Prostate gland (tissue), 2 donors: Measurements from ENCODE around the gene RPUSD1.

ENCODE experiments used
- POLR2A ChIP-seq: fragments of 450-650 bp; IDR thresholded peaks from one replicate; pipeline ENCODE4 v1.6.1; 2016; ENCODE audit warnings: antibody characterized with exemption, mild to moderate bottlenecking
- POLR2AphosphoS5 ChIP-seq: sonication (generic); formaldehyde crosslinking; IDR thresholded peaks from one replicate; pipeline ENCODE4 v1.6.1; 2017; ENCODE audit warnings: antibody characterized with exemption
- TF ChIP-seq, protein P1 (sequence below), 4 experiments: fragments of 200-600 bp in 2 of 4; fragments of 450-650 bp in 2 of 4; sonication (generic) in 2 of 4; IDR thresholded peaks; 1 replicate in 3 of 4; 2 replicates in 1 of 4; pipeline ENCODE4 v1.5.1; 2016 to 2019; ENCODE audit warnings: antibody characterized with exemption in 4 of 4, mild to moderate bottlenecking in 2 of 4, moderate library complexity in 2 of 4

DNA sequence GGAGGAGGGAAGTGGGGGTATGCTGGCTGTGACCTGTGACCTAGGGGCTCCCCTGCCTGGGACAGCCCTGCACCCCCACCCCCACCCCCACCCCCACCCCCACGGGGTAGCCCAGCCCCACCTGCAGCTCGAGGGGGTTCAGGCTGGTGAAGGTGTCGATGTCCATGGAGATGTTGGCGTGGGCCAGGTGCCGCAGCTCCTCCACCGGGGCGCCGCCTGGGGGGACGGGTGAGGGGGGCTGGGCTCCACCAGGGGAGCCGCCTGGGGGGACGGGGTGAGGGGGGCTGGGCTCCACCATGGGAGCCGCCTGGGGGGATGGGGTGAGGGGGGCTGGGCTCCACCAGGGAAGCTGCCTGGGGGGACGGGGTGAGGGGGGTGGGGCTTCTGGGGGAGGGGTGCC is 17.8 kb downstream of the RPUSD1 start:
- TF ChIP-seq, protein P1, sequence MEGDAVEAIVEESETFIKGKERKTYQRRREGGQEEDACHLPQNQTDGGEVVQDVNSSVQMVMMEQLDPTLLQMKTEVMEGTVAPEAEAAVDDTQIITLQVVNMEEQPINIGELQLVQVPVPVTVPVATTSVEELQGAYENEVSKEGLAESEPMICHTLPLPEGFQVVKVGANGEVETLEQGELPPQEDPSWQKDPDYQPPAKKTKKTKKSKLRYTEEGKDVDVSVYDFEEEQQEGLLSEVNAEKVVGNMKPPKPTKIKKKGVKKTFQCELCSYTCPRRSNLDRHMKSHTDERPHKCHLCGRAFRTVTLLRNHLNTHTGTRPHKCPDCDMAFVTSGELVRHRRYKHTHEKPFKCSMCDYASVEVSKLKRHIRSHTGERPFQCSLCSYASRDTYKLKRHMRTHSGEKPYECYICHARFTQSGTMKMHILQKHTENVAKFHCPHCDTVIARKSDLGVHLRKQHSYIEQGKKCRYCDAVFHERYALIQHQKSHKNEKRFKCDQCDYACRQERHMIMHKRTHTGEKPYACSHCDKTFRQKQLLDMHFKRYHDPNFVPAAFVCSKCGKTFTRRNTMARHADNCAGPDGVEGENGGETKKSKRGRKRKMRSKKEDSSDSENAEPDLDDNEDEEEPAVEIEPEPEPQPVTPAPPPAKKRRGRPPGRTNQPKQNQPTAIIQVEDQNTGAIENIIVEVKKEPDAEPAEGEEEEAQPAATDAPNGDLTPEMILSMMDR (IDR thresholded peaks at IDR 0.05), result no peak
- TF ChIP-seq POLR2AphosphoS5 (no peak), POLR2A (no peak)
